ENCODE results near the gene WDFY2. TPM values are rescaled to one million over a fixed set of nuclear protein-coding genes. Genes with fewer than 3 reads are reported as not detected.
A peak's percentile ranks its signal among the peaks of the same experiment; 100 is the strongest.

The WDFY2 gene
- total RNA-seq, 2 experiments from 2014 or later = 9.3 to 11.2 TPM

DNA sequence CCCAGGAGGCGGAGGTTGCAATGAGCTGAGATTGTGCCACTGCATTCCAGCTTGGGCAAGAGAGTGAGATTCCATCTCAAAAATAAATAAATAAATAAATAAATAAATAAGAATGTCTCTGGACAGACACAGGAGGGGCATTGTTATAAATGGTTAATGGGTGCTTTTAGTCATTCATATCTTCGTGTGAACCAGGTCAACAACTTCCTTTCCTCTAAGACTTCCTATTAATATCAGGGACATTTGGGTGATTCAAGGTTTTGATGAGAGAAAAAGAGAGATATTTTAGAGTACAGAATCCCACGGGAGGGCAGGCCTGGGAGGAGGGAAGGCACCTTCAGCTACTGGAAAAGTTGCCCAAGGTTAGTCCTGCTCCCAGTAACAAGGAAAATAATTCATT, 195.8 kb downstream of the WDFY2 start:
- POLR2A ChIA-PET = no interaction called here
- DNase-seq = no peak
- Mint-ChIP-seq H3K27me3 (no peaks in the 10 kb centered on the region), H3K36me3 (no peaks in the 10 kb centered on the region), H3K4me1 (ENCODE audit: low read depth) (no peaks in the 10 kb centered on the region), H3K9me3 (no peaks in the 10 kb centered on the region), H3K27ac (no peak overlapping the region), H3K4me3 (no peak overlapping the region)
- intact Hi-C loops (cut with micrococcal nuclease) = no loop called here
- CTCF ChIA-PET = no interaction called here

DNA sequence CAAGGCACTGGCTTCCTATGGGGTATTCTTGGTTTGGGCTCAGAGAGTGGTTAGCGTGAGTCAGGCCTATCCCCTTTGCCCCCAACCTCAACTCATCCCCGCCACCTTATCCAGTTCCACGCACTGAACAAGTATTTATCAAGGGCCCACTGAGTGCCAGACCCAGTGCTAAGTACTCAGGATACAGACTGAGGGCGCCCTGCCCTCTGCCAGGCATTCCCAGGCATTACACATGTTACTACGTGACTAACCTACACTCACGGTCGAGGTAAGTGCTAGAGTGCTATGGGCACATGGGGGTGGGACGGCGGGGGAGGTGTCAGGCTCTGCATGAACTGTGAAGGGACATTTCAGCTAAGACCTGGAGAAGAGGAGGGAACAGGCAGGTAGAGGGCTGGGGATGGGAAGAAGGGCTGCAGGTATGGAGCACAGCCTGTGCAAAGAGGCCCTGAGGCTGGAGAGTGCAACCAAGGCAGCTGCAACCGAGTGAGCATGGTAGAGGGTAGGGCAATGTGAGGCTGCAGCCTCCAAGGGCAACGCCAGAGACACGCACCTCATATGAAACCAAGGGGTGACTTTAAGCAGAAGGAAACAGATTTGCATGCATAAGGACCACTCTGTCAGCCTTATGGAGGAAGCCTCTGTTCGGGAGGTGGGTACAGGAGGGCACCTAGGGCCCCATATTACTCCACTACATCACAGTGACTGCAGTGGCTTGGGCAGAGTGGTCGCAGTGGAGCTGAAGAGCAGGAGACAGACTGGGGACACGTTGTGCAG, 197.2 kb downstream of the WDFY2 start:
- Mint-ChIP-seq H3K27me3 (no peaks in the 10 kb centered on the region), H3K4me1 (ENCODE audit: low read depth) (peaks cover 7% of the 10 kb centered on the region), H3K4me3 (no peak overlapping the region), H3K9me3 (no peaks in the 10 kb centered on the region), H3K27ac (no peak overlapping the region), H3K36me3 (no peaks in the 10 kb centered on the region)
- DNase-seq = peak; percentile 33
- intact Hi-C loops (cut with micrococcal nuclease) = no loop called here
- ChIA-PET CTCF (interaction anchor here (0.9 to 2.1 kb wide), 5 partner anchors 12 to 656 kb away, joined by 3 to 7 read pairs (median 3); no protein-coding TSS in a partner anchor), POLR2A (no interaction called here)

DNA sequence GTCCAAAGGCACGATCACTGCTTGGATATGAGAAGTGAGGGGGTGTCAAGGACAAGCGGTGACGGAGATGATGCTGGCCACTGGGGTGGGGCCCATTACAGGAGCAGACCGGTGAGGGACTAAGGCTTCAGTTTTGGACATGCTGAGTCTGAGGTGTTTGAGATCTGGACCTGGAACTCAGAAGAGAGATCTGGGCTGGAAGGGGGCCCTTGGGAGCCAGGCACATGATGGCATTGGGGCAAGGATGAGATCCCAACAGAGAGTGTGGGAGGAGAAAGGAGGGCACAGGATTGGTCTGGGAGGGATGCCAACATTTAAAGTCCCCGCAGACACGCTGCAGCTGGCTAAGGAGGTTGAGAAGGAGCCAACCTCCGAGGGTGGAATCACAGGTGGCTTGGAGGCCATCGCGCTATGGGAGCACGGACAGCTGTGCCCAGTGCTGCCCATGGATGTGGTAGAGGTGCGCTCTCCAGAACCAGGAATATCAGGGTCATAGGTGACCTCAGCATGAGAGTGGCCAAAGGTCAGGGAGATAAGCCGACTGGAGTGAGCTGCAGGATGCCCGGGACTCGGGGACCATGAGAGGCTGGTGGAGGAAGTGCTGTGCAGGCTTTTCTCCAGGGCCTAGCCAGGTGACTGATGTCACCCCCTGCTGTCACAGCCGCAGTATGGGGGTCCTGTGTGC, 197.9 kb downstream of the WDFY2 start:
- Mint-ChIP-seq H3K4me3 (no peak overlapping the region), H3K9me3 (no peaks in the 10 kb centered on the region), H3K4me1 (ENCODE audit: low read depth) (peaks cover 10% of the 10 kb centered on the region), H3K27me3 (no peaks in the 10 kb centered on the region), H3K27ac (no peak overlapping the region), H3K36me3 (no peaks in the 10 kb centered on the region)
- no peak for DNase-seq
- intact Hi-C loops (cut with micrococcal nuclease) = no loop called here
- POLR2A ChIA-PET = no interaction called here
- CTCF ChIA-PET = interaction anchor here (0.8 to 2.1 kb wide), 2 partner anchors 16 to 496 kb away, joined by 3 to 7 read pairs; no protein-coding TSS in a partner anchor

DNA sequence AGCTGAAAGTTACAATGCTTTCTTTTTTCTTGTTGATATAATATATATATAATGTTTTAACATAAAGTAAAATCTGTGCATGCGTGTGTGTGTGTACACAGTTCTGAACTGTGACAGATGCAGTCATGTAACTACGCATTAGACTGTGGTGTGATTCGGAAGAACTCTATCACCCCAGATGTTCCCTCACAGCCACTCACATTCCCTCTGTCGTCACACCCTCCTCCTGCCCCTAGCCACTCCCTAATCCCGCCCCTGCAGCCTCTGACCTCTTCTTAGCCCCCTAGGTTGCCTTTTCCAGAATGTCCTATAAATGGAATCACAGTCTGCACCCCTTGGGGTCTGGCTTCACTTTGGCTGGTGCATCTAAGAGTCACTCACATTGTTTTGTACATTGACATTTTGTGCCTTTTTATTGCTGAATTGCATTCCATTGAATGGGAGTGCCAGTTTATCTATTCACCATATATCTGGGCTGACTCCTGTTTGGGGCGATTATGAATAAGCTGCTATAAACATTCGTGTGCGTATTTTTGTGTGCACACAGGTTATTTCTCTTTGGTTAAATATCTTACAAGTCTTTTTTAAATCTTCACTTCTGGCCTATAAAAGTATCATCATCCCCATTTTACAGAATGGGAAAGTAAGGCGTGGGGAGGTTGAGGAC, 199.3 kb downstream of the WDFY2 start:
- CTCF ChIA-PET = interaction anchor here (0.9 kb wide), 1 partner anchor 499 kb away, joined by 3 read pairs; no protein-coding TSS in a partner anchor
- H3K27ac Mint-ChIP-seq = no peak overlapping the region
- H3K4me3 Mint-ChIP-seq = no peak overlapping the region
- DNase-seq = no peak
- no peaks in the 10 kb centered on the region for H3K9me3 Mint-ChIP-seq
- H3K4me1 Mint-ChIP-seq (ENCODE audit: low read depth) = peaks cover 10% of the 10 kb centered on the region
- POLR2A ChIA-PET = no interaction called here
- intact Hi-C loops (cut with micrococcal nuclease) = no loop called here
- no peaks in the 10 kb centered on the region for H3K27me3 Mint-ChIP-seq
- no peaks in the 10 kb centered on the region for H3K36me3 Mint-ChIP-seq

- Mint-ChIP-seq H3K27ac (no peak overlapping the region), H3K4me1 (ENCODE audit: low read depth) (peaks cover 10% of the 10 kb centered on the region), H3K27me3 (no peaks in the 10 kb centered on the region), H3K9me3 (no peaks in the 10 kb centered on the region), H3K36me3 (peaks cover 2% of the 10 kb centered on the region), H3K4me3 (no peak overlapping the region)
- ChIA-PET CTCF (no interaction called here), POLR2A (no interaction called here)
- DNase-seq = no peak
- intact Hi-C loops (cut with micrococcal nuclease) = no loop called here
Observed at GRCh38 chr13:51784097-51784496, 199.8 kb downstream of the WDFY2 start.

DNA sequence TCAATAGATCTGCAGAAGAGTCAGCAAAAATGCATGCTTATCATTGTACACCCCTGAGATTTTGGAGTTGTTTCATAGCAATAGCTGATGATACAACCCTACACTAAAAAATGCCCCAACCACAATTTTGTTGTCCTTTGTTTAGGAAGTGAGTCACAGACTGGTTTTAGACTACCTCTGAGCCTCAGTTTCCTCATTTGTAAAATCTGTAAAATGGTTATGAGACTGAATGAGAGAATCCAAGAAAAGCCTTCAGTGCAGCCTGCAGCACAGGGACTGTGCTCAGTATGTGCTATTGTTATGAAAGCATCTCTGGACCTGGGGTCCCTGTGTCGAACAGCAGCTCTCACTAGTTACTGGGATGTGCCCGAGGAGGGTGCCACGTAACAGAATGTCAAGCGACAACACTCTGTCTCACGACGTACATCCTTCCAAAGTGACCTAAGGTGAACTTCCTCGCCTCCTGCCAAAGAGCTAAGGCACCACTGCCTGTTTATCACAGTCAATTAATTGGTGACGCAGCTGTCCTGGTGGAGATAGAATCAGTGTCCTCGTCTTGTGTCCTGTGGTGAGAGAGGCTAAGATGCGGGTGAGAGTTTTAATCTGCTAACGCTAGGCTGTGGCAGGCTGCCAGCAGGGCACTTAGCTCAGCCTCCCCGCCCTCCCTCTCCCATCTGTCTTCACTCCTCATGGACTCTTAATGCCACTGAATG, 201.6 kb downstream of the WDFY2 start:
- Mint-ChIP-seq H3K4me1 (ENCODE audit: low read depth) (peaks cover 10% of the 10 kb centered on the region), H3K27ac (no peak overlapping the region), H3K9me3 (no peaks in the 10 kb centered on the region), H3K36me3 (peaks cover 5% of the 10 kb centered on the region), H3K4me3 (no peak overlapping the region), H3K27me3 (no peaks in the 10 kb centered on the region)
- CTCF ChIA-PET = interaction anchor here (3.3 kb wide), 1 partner anchor 12 kb away, joined by 12 read pairs; no protein-coding TSS in a partner anchor
- intact Hi-C loops (cut with micrococcal nuclease) = no loop called here
- no peak for DNase-seq
- POLR2A ChIA-PET = interaction anchor here (1.0 kb wide), 2 partner anchors 200 to 333 kb away, joined by 3 to 5 read pairs; partner anchors contain the start of gene INTS6

DNA sequence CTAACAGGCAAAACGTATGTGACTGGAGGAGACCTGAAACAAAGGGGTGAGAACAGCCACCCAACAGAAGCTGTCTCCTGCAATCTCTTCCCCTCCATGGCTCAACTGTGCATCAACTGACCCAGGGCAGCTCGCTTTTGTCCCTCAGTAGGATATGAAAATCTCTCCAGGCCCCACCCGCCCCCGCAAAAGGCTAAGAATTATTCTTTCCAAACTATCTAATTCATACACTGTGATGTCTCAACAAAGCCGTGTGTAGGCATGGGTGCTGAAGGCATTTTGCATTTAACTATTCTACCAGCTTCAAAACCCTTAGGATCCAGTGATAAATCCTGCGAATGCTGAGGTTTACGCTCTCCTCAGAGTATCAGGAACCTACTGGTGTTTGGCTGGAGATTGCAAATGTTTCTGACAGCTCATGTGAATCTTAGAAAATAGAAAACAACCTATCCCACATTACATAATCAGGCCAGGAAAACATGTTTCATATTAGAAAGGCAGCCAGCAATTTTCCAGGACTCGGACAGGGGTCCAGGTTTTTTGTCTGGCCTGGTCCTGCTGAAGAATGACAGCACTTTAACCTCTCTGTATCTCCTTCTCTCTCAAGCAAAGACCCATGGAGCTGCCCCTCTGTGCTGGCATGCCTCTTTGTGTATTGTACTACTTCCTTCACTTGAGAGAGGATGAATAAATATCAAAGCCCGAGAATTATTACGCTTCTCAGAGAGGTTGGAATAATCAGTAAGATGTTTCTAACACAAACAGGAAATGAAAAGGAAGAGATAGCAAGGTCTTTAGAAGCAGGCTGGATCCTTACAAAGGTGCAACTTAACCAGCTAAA, 202.4 kb downstream of the WDFY2 start:
- no peak overlapping the region for H3K27ac Mint-ChIP-seq
- intact Hi-C loops (cut with micrococcal nuclease) = no loop called here
- peaks cover 10% of the 10 kb centered on the region for H3K4me1 Mint-ChIP-seq (ENCODE audit: low read depth)
- DNase-seq = no peak
- H3K27me3 Mint-ChIP-seq = no peaks in the 10 kb centered on the region
- no peaks in the 10 kb centered on the region for H3K9me3 Mint-ChIP-seq
- ChIA-PET POLR2A (interaction anchor here (1.0 kb wide), 2 partner anchors 201 to 334 kb away, joined by 3 to 5 read pairs; partner anchors contain the start of gene INTS6), CTCF (interaction anchor here (3.3 kb wide), 1 partner anchor 11 kb away, joined by 12 read pairs; no protein-coding TSS in a partner anchor)
- H3K4me3 Mint-ChIP-seq = no peak overlapping the region
- peaks cover 5% of the 10 kb centered on the region for H3K36me3 Mint-ChIP-seq

GRCh38 chr13:51793570-51794271, 209.5 kb downstream of the WDFY2 start:
- Mint-ChIP-seq H3K4me3 (no peak overlapping the region), H3K27ac (peak overlapping the region; percentile 89), H3K36me3 (peaks cover 10% of the 10 kb centered on the region), H3K27me3 (no peaks in the 10 kb centered on the region), H3K4me1 (ENCODE audit: low read depth) (peaks cover 26% of the 10 kb centered on the region), H3K9me3 (no peaks in the 10 kb centered on the region)
- DNase-seq = peak; percentile 80
- POLR2A ChIA-PET = interaction anchor here (0.6 to 1.1 kb wide), 3 partner anchors 8 to 340 kb away, joined by 3 read pairs; no protein-coding TSS in a partner anchor
- CTCF ChIA-PET = interaction anchor here (0.6 to 5.8 kb wide), 8 partner anchors 9 to 668 kb away, joined by 3 to 75 read pairs (median 3); no protein-coding TSS in a partner anchor
- intact Hi-C loops (cut with micrococcal nuclease) = loop anchor here (1.0 to 10.0 kb wide), 4 partner anchors 29 to 569 kb away; partner anchors contain the start of genes FAM124A, INTS6 and WDFY2

DNA sequence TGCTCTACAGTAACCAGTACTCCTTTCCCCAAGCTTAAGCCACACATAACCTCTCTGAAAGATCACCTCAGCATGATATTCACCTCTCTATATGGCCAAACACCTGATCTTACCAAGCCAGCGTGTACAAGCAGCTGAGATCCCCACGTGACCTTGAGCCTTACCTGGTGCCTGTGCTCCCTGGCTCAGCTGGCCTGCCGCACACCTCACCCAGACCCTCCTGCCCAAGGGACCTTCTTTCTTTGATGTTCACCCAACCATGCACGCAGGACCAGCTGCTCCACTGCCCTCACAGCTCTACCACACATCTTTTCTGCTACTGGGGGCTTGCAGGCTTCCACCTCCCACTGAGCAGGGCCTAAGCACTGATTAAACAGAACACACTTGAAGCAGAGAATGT, 210.7 kb downstream of the WDFY2 start:
- ChIA-PET POLR2A (interaction anchor here (1.9 kb wide), 1 partner anchor 342 kb away, joined by 7 read pairs; the partner anchor contains the start of gene INTS6), CTCF (interaction anchor here (1.5 to 5.8 kb wide), 3 partner anchors 20 to 362 kb away, joined by 4 to 75 read pairs (median 10); no protein-coding TSS in a partner anchor)
- intact Hi-C loops (cut with micrococcal nuclease) = loop anchor here (5.0 to 10.0 kb wide), 2 partner anchors 508 to 570 kb away; partner anchors contain the start of gene FAM124A
- Mint-ChIP-seq H3K4me3 (no peak overlapping the region), H3K9me3 (no peaks in the 10 kb centered on the region), H3K27me3 (no peaks in the 10 kb centered on the region), H3K36me3 (peaks cover 6% of the 10 kb centered on the region), H3K27ac (no peak overlapping the region), H3K4me1 (ENCODE audit: low read depth) (peaks cover 26% of the 10 kb centered on the region)
- DNase-seq = no peak

GRCh38 chr13:51795419-51795818, 211.2 kb downstream of the WDFY2 start:
- H3K4me1 Mint-ChIP-seq (ENCODE audit: low read depth) = peaks cover 28% of the 10 kb centered on the region
- ChIA-PET POLR2A (interaction anchor here (0.8 to 1.9 kb wide), 2 partner anchors 342 kb away, joined by 5 to 7 read pairs; partner anchors contain the start of gene INTS6), CTCF (interaction anchor here (0.6 to 5.8 kb wide), 5 partner anchors 19 to 509 kb away, joined by 3 to 75 read pairs (median 10); no protein-coding TSS in a partner anchor)
- H3K4me3 Mint-ChIP-seq = no peak overlapping the region
- no peak overlapping the region for H3K27ac Mint-ChIP-seq
- H3K27me3 Mint-ChIP-seq = no peaks in the 10 kb centered on the region
- intact Hi-C loops (cut with micrococcal nuclease) = loop anchor here (5.0 to 10.0 kb wide), 2 partner anchors 508 to 571 kb away; partner anchors contain the start of gene FAM124A
- no peaks in the 10 kb centered on the region for H3K9me3 Mint-ChIP-seq
- peaks cover 6% of the 10 kb centered on the region for H3K36me3 Mint-ChIP-seq
- no peak for DNase-seq

Measured in activated CD4-positive, alpha-beta memory T cell treated with anti-CD3 and anti-CD28 coated beads for 36 hours (primary cell).